WTC11 (cell line): ENCODE measurements around the gene RASGRF1. TPM values are rescaled to one million over a fixed set of nuclear protein-coding genes. Genes with fewer than 3 reads are reported as not detected.

Experiments used
- ATAC-seq: fragments of 200-7000 bp; cut with Tn5 transposase; 2 replicates; pipeline ENCODE4 v1.10.0; 2021; ENCODE audit warnings: mild to moderate bottlenecking, moderate library complexity
- CTCF ChIA-PET: fragments of 300-600 bp; sonication (Branson Sonifier 250); formaldehyde crosslinking; loops from one replicate; lab custom pipeline; 2021; ENCODE audit warnings: antibody characterized with exemption; lab: Charles Lee
- POLR2A ChIA-PET: fragments of 350-600 bp; sonication (Branson Sonifier 250); formaldehyde crosslinking; loops from one replicate; lab custom pipeline; 2021; ENCODE audit warnings: antibody characterized with exemption; lab: Charles Lee
- DNase-seq: peaks from one replicate; pipeline ENCODE4 v3.0.0; 2021; ENCODE audit warnings: low spot score
- H3K27ac Mint-ChIP-seq: 2 replicates; pipeline ENCODE4 v1.8.0; 2021; ENCODE audit warnings: mixed read lengths
- H3K27me3 Mint-ChIP-seq: 2 replicates; pipeline ENCODE4 v1.8.0; 2021; ENCODE audit warnings: low read depth, mild to moderate bottlenecking, moderate library complexity, mixed read lengths
- H3K36me3 Mint-ChIP-seq: 2 replicates; pipeline ENCODE4 v1.8.0; 2021; ENCODE audit warnings: mixed read lengths
- H3K4me1 Mint-ChIP-seq: 2 replicates; pipeline ENCODE4 v1.8.0; 2022; ENCODE audit warnings: mixed read lengths
- H3K4me3 Mint-ChIP-seq: 2 replicates; pipeline ENCODE4 v1.8.0; 2021; ENCODE audit warnings: mild to moderate bottlenecking, moderate library complexity, mixed read lengths
- H3K9me3 Mint-ChIP-seq: 2 replicates; pipeline ENCODE4 v1.8.0; 2021; ENCODE audit warnings: mixed read lengths
- CTCF ChIP-seq: fragments of 200-600 bp; IDR thresholded peaks from 2 replicates; pipeline ENCODE4 v1.8.0; 2022; ENCODE audit warnings: antibody characterized with exemption
- FOXK1 ChIP-seq: sonication (generic); formaldehyde crosslinking; IDR thresholded peaks from 2 replicates; pipeline ENCODE4 v1.8.0; 2022; ENCODE audit warnings: mild to moderate bottlenecking, moderate library complexity, missing genetic modification reagents
- FOXP4 ChIP-seq: sonication (generic); formaldehyde crosslinking; IDR thresholded peaks from 2 replicates; pipeline ENCODE4 v1.8.0; 2022; ENCODE audit warnings: mild to moderate bottlenecking, missing genetic modification reagents
- KAT7 ChIP-seq: sonication (generic); formaldehyde crosslinking; IDR thresholded peaks from 2 replicates; pipeline ENCODE4 v1.8.1; 2023; ENCODE audit warnings: missing genetic modification reagents, mild to moderate bottlenecking, borderline replicate concordance
- RELA ChIP-seq: sonication (generic); formaldehyde crosslinking; IDR thresholded peaks from 2 replicates; pipeline ENCODE4 v1.8.1; 2022; ENCODE audit warnings: missing genetic modification reagents, mild to moderate bottlenecking, borderline replicate concordance
- SMAD3 ChIP-seq: sonication (generic); formaldehyde crosslinking; IDR thresholded peaks from 2 replicates; pipeline ENCODE4 v1.8.0; 2022; ENCODE audit warnings: missing genetic modification reagents, mild to moderate bottlenecking, borderline replicate concordance
- SOX15 ChIP-seq: fragments of 250-450 bp; sonication (Bioruptor Pico); IDR thresholded peaks from 2 replicates; pipeline ENCODE4 v1.9.0; 2021; ENCODE audit warnings: mild to moderate bottlenecking
- ZNF263 ChIP-seq: sonication (generic); formaldehyde crosslinking; IDR thresholded peaks from 2 replicates; pipeline ENCODE4 v1.8.1; 2022; ENCODE audit warnings: low read depth, mild to moderate bottlenecking, moderate library complexity, missing genetic modification reagents
- ZNF532 ChIP-seq: fragments of 250-450 bp; sonication (Bioruptor Pico); IDR thresholded peaks from 2 replicates; pipeline ENCODE4 v1.9.0; 2021; ENCODE audit warnings: mild to moderate bottlenecking, borderline replicate concordance
- ZSCAN18 ChIP-seq: fragments of 250-450 bp; sonication (Bioruptor Pico); IDR thresholded peaks from 2 replicates; pipeline ENCODE4 v2.1.2; 2022; ENCODE audit warnings: mild to moderate bottlenecking, moderate library complexity
- total RNA-seq: library from RNA; stranded (reverse); gene quantifications from 3 replicates; pipeline ENCODE4 v1.2.3, GENCODE V29; 2021
- TF ChIP-seq, protein P1 (sequence below): fragments of 250-450 bp; sonication (Bioruptor Pico); conservative IDR thresholded peaks from 2 replicates; pipeline ENCODE4 v1.9.0; 2021; ENCODE audit warnings: mild to moderate bottlenecking
- TF ChIP-seq, protein P2 (sequence below): sonication (generic); formaldehyde crosslinking; conservative IDR thresholded peaks from 2 replicates; pipeline ENCODE4 v1.8.1; 2022; ENCODE audit warnings: mild to moderate bottlenecking, missing genetic modification reagents

RASGRF1 gene
- total RNA-seq, 1 experiment from 2014 or later, result 0.85 TPM

DNA sequence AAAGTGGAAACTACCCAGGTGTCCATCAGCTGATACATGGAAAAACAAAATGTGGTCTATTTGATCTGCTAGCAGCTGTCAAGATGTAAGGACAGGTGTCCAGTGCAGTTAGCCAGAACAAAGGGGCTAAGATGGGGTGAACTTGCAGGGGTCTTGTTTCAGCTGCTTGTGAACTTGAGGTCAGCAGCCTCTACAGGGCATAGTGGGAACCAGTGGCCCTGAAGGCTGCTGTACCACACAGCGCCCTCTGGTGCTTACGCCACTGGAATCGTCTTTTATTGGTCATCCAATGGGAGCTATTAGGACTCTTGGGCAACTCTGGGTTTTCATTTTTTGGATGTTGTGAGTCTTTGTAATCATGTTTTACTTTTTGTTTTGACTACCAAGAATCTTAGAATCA lies 83.5 kb downstream of the RASGRF1 start:
- TF ChIP-seq FOXK1 (CRISPR knock-in tag) (no peak), CTCF (peak; percentile 59)
- TF ChIP-seq, all 79 proteins: peak for 1
- ATAC-seq, result peak; percentile 78
- no peak overlapping the region for H3K27ac Mint-ChIP-seq
- peak; percentile 86 for DNase-seq
- ChIA-PET POLR2A (interaction anchor here (0.7 to 0.8 kb wide), 3 partner anchors 9 to 1000 kb away, joined by 3 to 6 read pairs (median 4); partner anchors contain the start of gene MORF4L1), CTCF (interaction anchor here (0.6 to 4.8 kb wide), 72 partner anchors 9 to 1161 kb away, joined by 3 to 149 read pairs (median 5); partner anchors contain the start of genes ADAMTS7, CHRNA5 and CTSH)
- H3K27me3 Mint-ChIP-seq, result no peaks in the 10 kb centered on the region
- no peak overlapping the region for H3K4me3 Mint-ChIP-seq
- peaks cover 16% of the 10 kb centered on the region for H3K4me1 Mint-ChIP-seq
- no peaks in the 10 kb centered on the region for H3K9me3 Mint-ChIP-seq
- H3K36me3 Mint-ChIP-seq, result no peaks in the 10 kb centered on the region

DNA sequence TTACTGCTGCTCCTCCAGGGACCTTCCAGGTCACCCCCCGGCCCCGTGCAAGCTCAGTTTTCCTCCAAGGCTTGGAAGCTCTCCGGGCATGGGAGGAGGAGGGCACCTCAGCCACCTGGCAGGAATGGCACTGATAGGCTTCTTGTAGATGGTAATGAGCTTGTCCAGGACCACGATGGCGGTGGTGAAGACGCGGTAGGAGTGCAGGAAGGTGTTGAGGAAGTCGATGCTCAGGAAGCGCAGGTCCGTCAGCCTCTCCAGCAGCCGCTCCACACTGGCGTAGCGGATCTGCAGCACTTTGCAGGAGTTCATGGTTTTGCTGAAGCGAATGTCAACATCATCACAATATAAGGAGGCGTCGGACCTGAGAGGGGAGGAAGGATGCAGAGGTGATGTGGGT lies 84.5 kb downstream of the RASGRF1 start:
- Mint-ChIP-seq H3K27me3 (no peaks in the 10 kb centered on the region), H3K36me3 (no peaks in the 10 kb centered on the region), H3K4me3 (no peak overlapping the region), H3K27ac (no peak overlapping the region), H3K4me1 (peaks cover 18% of the 10 kb centered on the region), H3K9me3 (no peaks in the 10 kb centered on the region)
- TF ChIP-seq, protein P1, sequence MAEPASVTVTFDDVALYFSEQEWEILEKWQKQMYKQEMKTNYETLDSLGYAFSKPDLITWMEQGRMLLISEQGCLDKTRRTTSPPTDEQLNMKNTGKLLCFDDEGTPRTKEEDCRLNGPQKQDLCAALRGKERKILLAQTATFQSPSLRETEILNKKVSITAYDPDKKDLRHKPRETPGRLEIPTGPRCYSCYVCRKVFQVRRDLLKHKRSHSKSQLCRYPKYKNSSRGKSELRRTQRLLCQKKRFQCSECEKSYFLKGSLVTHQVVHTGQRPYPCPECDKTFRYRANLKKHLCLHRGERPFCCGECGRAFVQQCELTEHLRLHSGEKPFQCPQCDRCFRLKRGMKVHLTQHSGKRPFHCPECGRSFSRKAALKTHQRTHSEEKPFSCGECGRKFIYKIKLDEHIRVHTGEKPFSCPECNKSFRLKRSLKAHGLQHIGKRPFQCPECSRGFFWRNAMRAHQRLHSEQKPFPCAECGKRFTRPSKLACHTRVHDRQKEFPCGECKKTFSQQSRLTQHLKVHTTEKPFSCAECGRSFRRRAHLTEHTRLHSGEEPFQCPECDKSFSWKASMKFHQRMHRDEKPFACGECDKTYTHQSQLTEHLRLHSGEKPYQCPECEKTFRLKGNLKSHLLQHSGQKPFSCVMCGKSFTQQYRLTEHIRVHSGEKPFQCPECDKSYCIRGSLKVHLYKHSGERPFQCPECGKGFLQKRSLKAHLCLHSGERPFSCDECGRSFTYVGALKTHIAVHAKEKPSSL (CRISPR knock-in tag), result no peak
- TF ChIP-seq SMAD3 (CRISPR knock-in tag) (no peak), ZNF263 (no peak), SOX15 (CRISPR knock-in tag) (no peak), ZNF532 (CRISPR knock-in tag) (no peak), ZSCAN18 (no peak), RELA (CRISPR knock-in tag) (no peak)
- TF ChIP-seq, protein P2, sequence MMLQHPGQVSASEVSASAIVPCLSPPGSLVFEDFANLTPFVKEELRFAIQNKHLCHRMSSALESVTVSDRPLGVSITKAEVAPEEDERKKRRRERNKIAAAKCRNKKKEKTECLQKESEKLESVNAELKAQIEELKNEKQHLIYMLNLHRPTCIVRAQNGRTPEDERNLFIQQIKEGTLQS, result no peak
- no peak for DNase-seq
- POLR2A ChIA-PET, result no interaction called here
- CTCF ChIA-PET, result interaction anchor here (1.2 to 4.8 kb wide), 20 partner anchors 8 to 195 kb away, joined by 3 to 149 read pairs (median 12); partner anchors contain the start of genes ADAMTS7 and CTSH
- no peak for ATAC-seq

GRCh38 chr15:79004336-79004735 lies 86.2 kb downstream of the RASGRF1 start:
- ATAC-seq, result peak; percentile 82
- ChIA-PET POLR2A (no interaction called here), CTCF (interaction anchor here (0.5 to 4.8 kb wide), 9 partner anchors 10 to 180 kb away, joined by 3 to 149 read pairs (median 5); no protein-coding TSS in a partner anchor)
- DNase-seq, result no peak
- H3K36me3 Mint-ChIP-seq, result no peaks in the 10 kb centered on the region
- H3K4me3 Mint-ChIP-seq, result no peak overlapping the region
- no peaks in the 10 kb centered on the region for H3K9me3 Mint-ChIP-seq
- H3K27ac Mint-ChIP-seq, result no peak overlapping the region
- peaks cover 18% of the 10 kb centered on the region for H3K4me1 Mint-ChIP-seq
- TF ChIP-seq FOXP4 (peak; percentile 36; the same call in 1 of the 2 replicates), KAT7 (CRISPR knock-in tag) (no peak)
- no peaks in the 10 kb centered on the region for H3K27me3 Mint-ChIP-seq
